Measurements from ENCODE around the gene EFNA5.

GRCh38 chr5:107370396-107370968 lies 300.3 kb downstream of the EFNA5 start:
- no peak for TF ChIP-seq CTCF (IDR thresholded peaks at IDR 0.05; ENCODE audit: borderline replicate concordance, extremely low read depth, low read length, poor library complexity, severe bottlenecking)
- no peak for TF ChIP-seq EZH2 (IDR thresholded peaks at IDR 0.05; ENCODE audit: borderline replicate concordance, low read depth, low read length, severe bottlenecking)

All from DND-41 (cell line).